DND-41 (cell line): ENCODE measurements around the gene EPB41L2.

Source experiments
- CTCF ChIP-seq: IDR thresholded peaks from 2 replicates; pipeline ENCODE4 v1.5.1; 2012; ENCODE audit warnings: borderline replicate concordance, low read length, moderate library complexity, mild to moderate bottlenecking; ENCODE audit not compliant: poor library complexity, severe bottlenecking; ENCODE audit errors: extremely low read depth
- EZH2 ChIP-seq: IDR thresholded peaks from 3 replicates; pipeline ENCODE4 v1.6.1; 2012; ENCODE audit warnings: borderline replicate concordance, low read depth, mild to moderate bottlenecking, moderate library complexity, low read length, inconsistent platforms; ENCODE audit not compliant: severe bottlenecking

- TF ChIP-seq EZH2 (no peak), CTCF (no peak)
Observed at GRCh38 chr6:130858054-130858453, 205.0 kb downstream of the EPB41L2 start.
